OCI-LY7 (cell line): Measurements from ENCODE around the gene LRRC66. TPM values are rescaled to one million over a fixed set of nuclear protein-coding genes. Genes with fewer than 3 reads are reported as not detected.

Experiments used
- BruUV-seq: library from RNA; stranded (reverse); fragments of 400-500 nt; replicated peaks from 2 replicates; lab custom pipeline; 2021; lab: Mats Ljungman, UMichigan
- CTCF ChIA-PET: fragments of 300-600 bp; sonication (Branson Sonifier 250); formaldehyde crosslinking; loops from one replicate; lab custom pipeline; 2022; ENCODE audit warnings: antibody characterized with exemption; ENCODE audit not compliant: unreplicated experiment; lab: Charles Lee
- POLR2A ChIA-PET: fragments of 300-600 bp; sonication (Branson Sonifier 250); formaldehyde crosslinking; loops from one replicate; lab custom pipeline; 2022; ENCODE audit warnings: antibody characterized with exemption; lab: Charles Lee
- DNase-seq: peaks from one replicate; pipeline ENCODE4 v3.0.0-alpha.2; 2015; ENCODE audit warnings: low spot score
- H2AFZ ChIP-seq: fragments of 200-600 bp; sonication (generic), shearing (Covaris generic); 2 replicates; pipeline ENCODE4 v1.6.1; 2014; ENCODE audit warnings: mild to moderate bottlenecking, antibody characterized with exemption, low read length, moderate library complexity
- H3K27ac ChIP-seq: fragments of 200-600 bp; sonication (generic); 2 replicates; pipeline ENCODE4 v1.5.1; 2014; ENCODE audit warnings: mixed run types, low read depth, mild to moderate bottlenecking, moderate library complexity, low read length, inconsistent platforms; ENCODE audit not compliant: poor library complexity, severe bottlenecking
- H3K36me3 ChIP-seq: fragments of 200-600 bp; sonication (generic); 2 replicates; pipeline ENCODE4 v1.6.1; 2014; ENCODE audit warnings: mild to moderate bottlenecking, antibody characterized with exemption, low read length, moderate library complexity, mixed read lengths; ENCODE audit not compliant: insufficient read depth
- H3K4me1 ChIP-seq: fragments of 200-600 bp; sonication (generic); 2 replicates; pipeline ENCODE4 v1.5.1; 2014; ENCODE audit warnings: mild to moderate bottlenecking, low read length; ENCODE audit not compliant: insufficient read depth, poor library complexity, severe bottlenecking
- H3K4me2 ChIP-seq: fragments of 200-600 bp; sonication (generic); 2 replicates; pipeline ENCODE4 v1.6.1; 2014; ENCODE audit warnings: mild to moderate bottlenecking, low read length
- H3K4me3 ChIP-seq: fragments of 200-600 bp; sonication (generic); 2 replicates; pipeline ENCODE4 v1.5.1; 2014; ENCODE audit warnings: mild to moderate bottlenecking, low read depth, low read length; ENCODE audit not compliant: poor library complexity, severe bottlenecking
- H3K79me2 ChIP-seq: fragments of 200-600 bp; sonication (generic); 2 replicates; pipeline ENCODE4 v1.6.1; 2016; ENCODE audit warnings: low read depth, mild to moderate bottlenecking, low read length, moderate library complexity, mixed read lengths; ENCODE audit not compliant: insufficient read depth
- H3K9me2 ChIP-seq: fragments of 200-600 bp; sonication (generic); 2 replicates; pipeline ENCODE4 v1.6.1; 2016; ENCODE audit warnings: mild to moderate bottlenecking, low read length, mixed read lengths; ENCODE audit not compliant: insufficient read depth
- H3K9me3 ChIP-seq: fragments of 200-600 bp; sonication (generic); 2 replicates; pipeline ENCODE4 v1.6.1; 2014; ENCODE audit warnings: mild to moderate bottlenecking, mixed run types, low read length, mixed read lengths
- H4K20me1 ChIP-seq: fragments of 200-600 bp; sonication (generic); 2 replicates; pipeline ENCODE4 v1.6.1; 2014; ENCODE audit warnings: mild to moderate bottlenecking, antibody characterized with exemption, low read length, moderate library complexity, mixed read lengths; ENCODE audit not compliant: insufficient read depth
- EZH2phosphoT487 ChIP-seq: fragments of 200-600 bp; sonication (generic); IDR thresholded peaks from 2 replicates; pipeline ENCODE4 v1.6.1; 2018; ENCODE audit warnings: low read depth, borderline replicate concordance, mild to moderate bottlenecking, mixed run types, antibody characterized with exemption, low read length, moderate library complexity, mixed read lengths
- intact Hi-C: fragments of 100-400 bp; cut with micrococcal nuclease; formaldehyde crosslinking; loops from one replicate; pipeline ENCODE4 v1.10.0; 2022; ENCODE audit not compliant: unreplicated experiment
- total RNA-seq, 2 experiments: library from RNA; depleted of rRNA in 1 of 2; stranded (reverse); fragments of >200 nt in 1 of 2; shearing (Covaris generic) in 1 of 2; gene quantifications; 2 replicates each; pipeline ENCODE4 v1.2.3, GENCODE V29; 2014 to 2022
- TF ChIP-seq, protein P1 (sequence below): fragments of 200-600 bp; sonication (generic); conservative IDR thresholded peaks from 2 replicates; pipeline ENCODE4 v1.5.1; 2014; ENCODE audit warnings: mild to moderate bottlenecking, antibody characterized with exemption, low read length, moderate library complexity, mixed read lengths

Gene LRRC66
- total RNA-seq, 2 experiments from 2014 or later, result 0.25 TPM

DNA sequence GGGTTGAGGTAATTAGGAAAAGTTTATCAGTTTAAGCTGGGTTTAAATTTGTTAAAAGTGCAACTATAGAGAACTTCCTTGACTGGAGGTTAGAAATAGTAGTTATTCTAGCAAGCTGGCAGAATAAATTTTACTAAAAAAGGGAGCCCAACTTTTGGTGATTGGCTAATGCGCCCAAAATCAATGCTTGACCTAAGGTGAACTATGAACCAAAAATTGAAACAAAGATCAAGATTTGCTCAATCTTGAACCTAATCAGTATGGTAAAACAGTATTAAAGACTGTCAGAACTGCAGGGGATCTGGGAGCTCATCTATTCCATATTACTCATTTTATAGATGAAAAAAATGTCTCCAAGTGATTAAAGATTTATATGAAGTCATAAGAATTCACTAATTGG, 24.9 kb upstream of the LRRC66 start:
- Histone ChIP-seq H3K4me1 (no peaks in the 10 kb centered on the region), H2AFZ (no peak overlapping the region), H3K4me2 (no peak overlapping the region), H3K27ac (no peak overlapping the region), H3K9me2 (no peaks in the 10 kb centered on the region), H3K36me3 (no peaks in the 10 kb centered on the region), H3K4me3 (no peak overlapping the region), H3K79me2 (no peaks in the 10 kb centered on the region), H4K20me1 (no peaks in the 10 kb centered on the region), H3K9me3 (no peaks in the 10 kb centered on the region)
- no peak for DNase-seq
- ChIA-PET CTCF (no interaction called here), POLR2A (interaction anchor here (0.9 to 1.0 kb wide), 2 partner anchors 14 to 138 kb away, joined by 3 read pairs; no protein-coding TSS in a partner anchor)
- intact Hi-C loops, result no loop called here
- TF ChIP-seq, protein P1, sequence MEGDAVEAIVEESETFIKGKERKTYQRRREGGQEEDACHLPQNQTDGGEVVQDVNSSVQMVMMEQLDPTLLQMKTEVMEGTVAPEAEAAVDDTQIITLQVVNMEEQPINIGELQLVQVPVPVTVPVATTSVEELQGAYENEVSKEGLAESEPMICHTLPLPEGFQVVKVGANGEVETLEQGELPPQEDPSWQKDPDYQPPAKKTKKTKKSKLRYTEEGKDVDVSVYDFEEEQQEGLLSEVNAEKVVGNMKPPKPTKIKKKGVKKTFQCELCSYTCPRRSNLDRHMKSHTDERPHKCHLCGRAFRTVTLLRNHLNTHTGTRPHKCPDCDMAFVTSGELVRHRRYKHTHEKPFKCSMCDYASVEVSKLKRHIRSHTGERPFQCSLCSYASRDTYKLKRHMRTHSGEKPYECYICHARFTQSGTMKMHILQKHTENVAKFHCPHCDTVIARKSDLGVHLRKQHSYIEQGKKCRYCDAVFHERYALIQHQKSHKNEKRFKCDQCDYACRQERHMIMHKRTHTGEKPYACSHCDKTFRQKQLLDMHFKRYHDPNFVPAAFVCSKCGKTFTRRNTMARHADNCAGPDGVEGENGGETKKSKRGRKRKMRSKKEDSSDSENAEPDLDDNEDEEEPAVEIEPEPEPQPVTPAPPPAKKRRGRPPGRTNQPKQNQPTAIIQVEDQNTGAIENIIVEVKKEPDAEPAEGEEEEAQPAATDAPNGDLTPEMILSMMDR, result no peak
- TF ChIP-seq EZH2phosphoT487, result no peak
- BruUV-seq, result no TSS peak

DNA sequence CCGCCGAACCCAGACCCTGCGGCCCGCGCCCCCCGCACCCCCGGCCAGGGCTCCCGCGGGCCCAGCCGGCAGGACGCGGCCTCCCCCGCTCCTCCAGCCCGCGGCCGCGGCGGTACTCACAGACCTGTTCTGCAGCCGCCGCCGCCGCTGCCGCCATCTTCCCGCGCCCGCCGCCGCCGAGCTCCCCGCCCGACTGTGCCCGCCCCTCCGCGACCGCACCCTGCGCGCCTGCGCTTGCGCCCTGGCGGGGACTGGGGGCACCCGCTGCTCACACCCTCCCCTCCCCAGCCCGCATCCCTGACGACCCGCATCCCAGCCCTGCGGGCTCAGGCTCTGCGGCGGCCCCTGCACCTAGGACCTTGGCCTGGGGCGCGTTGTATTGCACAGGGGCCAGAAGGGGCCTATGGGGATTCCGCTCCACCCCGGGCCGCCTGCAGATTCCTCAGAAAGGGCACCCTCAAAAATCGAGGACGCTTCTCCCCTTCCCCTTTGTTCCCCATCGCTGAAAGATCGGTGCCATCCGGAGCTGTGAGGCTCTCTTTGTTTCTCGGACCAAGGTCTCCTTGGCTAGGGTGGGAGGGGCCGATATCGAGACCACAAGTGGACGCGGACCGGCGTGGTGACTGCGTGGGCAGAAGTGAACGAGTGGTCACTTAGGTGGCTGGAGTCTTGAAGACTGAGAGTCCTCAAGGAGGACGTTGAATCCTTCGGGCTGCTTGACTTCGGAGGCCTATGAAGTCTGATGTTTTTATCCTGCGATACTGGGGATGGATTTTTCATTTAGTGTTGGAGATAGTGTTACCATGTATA, 18.1 kb upstream of the LRRC66 start, which contains the start of gene SGCB:
TSS of gene SGCB (minus strand) at position 197 of the 810 bp plus-strand sequence. CDS start at position 157, 40 bp downstream.
- Histone ChIP-seq H3K4me3 (peak within 1 kb of the TSS; percentile 96), H3K9me3 (no peaks in the 10 kb centered on the region), H3K27ac (peak within 1 kb of the TSS; percentile 2), H4K20me1 (no peaks in the 10 kb centered on the region), H2AFZ (peak within 1 kb of the TSS; percentile 92), H3K9me2 (no peaks in the 10 kb centered on the region), H3K36me3 (no peaks in the 10 kb centered on the region; the same call in 1 of the 2 replicates), H3K4me2 (peak within 1 kb of the TSS; percentile 83), H3K4me1 (peaks cover 17% of the 10 kb centered on the region), H3K79me2 (peaks cover 18% of the 10 kb centered on the region; the same call in 1 of the 2 replicates)
- ChIA-PET CTCF (interaction anchor here (0.9 kb wide), 1 partner anchor 196 kb away, joined by 3 read pairs; the partner anchor contains the start of gene DCUN1D4), POLR2A (interaction anchor here (0.6 to 2.9 kb wide), 2 partner anchors 58 to 196 kb away, joined by 3 to 15 read pairs; partner anchors contain the start of gene DCUN1D4)
- no peak for TF ChIP-seq EZH2phosphoT487
- TF ChIP-seq, protein P1, result no peak
- intact Hi-C loops, result loop anchor here (2.0 kb wide), 1 partner anchor 674 kb away; no protein-coding TSS in a partner anchor
- DNase-seq, result peak; percentile 70
- no TSS peak for BruUV-seq
